NCI-H146 (cell line): ENCODE data around the gene ANGPTL7.
"Not testable (repeated sequence)": the region's sequence is repeated elsewhere in the genome, so short reads cannot be mapped to it uniquely, and the experiment has no call there.

ENCODE experiments used
- DNase-seq: peaks from one replicate; lab custom pipeline; 2025; lab: John Stamatoyannopoulos, UW

The ANGPTL7 gene

GRCh38 chr1:11169202-11169601, 20.0 kb upstream of the ANGPTL7 start:
- no peak for DNase-seq

DNA sequence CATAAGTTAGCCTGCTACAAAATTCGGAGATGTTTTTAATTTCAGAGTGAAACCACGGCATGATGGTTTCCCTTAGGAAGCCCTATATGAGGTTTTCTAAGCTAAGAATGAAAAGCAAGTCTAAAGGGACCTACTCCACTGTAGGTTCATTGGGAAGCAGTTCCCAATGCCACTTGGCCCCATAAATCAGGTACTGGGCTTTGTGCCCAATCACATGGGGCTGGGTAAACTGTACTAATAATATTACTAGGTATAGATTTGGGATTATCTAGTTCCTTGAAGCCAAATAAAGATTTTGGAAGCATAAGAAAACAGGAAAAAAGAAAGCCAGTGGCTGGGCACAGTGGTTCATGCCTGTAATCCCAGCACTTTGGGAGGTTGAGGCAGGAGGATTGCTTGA, 19.1 kb upstream of the ANGPTL7 start:
- DNase-seq = no peak

- DNase-seq = no peak
Observed at GRCh38 chr1:11174261-11174942, 14.8 kb upstream of the ANGPTL7 start.

- no peak for DNase-seq
Observed at GRCh38 chr1:11175461-11175860, 13.7 kb upstream of the ANGPTL7 start.

DNA sequence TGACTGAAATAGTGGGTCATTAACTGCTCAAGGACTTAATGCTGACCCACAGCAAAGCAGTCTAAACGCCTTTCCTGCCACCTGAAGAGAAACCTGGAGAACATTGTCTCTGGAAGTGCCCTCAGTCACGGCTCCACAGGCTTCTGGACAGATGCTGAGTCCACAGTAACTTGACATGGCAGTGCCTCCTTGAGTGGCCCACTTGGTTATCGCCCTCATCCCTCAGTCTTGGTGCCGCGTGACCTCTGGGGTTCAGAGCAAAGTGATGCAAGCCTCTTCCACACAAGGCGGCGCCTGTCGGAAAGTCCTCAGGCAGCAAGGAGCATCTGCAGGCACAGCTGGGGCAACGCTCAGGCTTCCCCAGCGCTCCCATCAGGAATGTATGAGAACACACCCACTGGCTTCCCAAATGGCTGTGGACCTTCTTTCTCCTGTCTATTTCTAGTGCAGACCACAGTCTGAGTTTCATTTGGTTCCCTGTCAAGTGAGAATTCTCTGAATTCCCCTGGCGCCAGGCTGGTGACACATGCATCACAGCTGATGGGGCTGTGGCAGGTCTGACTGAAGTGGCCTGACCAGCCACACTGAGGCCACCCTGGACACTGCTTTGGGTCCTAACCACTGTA, 13.0 kb upstream of the ANGPTL7 start:
- DNase-seq = no peak

- DNase-seq = peak; percentile 21
Observed at GRCh38 chr1:11178021-11179015, 10.8 kb upstream of the ANGPTL7 start.

DNA sequence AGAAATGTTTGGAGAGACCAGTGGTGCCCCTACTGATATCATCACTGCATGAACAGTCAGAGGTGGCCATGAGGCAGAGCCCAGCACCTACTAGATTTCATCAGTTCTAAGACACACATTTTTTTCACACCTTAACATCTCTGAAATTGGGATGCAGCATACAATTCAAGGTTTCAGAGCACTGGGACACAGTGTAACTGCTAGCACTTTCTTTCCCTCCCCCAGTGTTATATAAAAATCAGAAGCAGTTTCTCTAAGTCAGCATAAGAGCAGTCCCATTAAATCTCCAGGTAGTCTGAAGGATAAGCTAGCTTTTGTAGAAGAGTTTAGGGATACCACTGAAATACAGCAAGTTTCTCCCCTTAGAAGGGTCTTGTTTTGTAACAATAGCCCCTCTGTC, 10.0 kb upstream of the ANGPTL7 start:
- DNase-seq = no peak

- DNase-seq = not testable (repeated sequence)
Observed at GRCh38 chr1:11179749-11180148, 9.4 kb upstream of the ANGPTL7 start.

DNA sequence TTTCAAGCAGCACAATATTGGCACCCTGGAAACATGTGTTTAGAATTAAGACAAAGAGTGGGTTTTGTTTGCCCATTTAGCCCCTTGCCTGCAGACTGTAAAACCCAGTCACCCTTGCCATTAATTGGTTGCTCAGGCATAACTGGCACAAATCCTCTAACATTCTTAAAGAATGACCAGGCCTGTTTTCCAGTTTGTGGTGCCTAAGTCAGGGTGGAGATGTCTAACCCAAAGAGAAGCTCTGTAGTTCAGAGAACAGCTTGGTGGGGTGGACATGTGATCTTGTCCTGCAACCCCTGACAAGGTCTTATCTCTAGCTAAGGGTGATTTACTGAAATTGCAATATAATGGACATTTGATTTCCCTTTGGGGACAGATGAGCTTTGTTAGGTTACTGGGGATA, 8.8 kb upstream of the ANGPTL7 start:
- no peak for DNase-seq

GRCh38 chr1:11182884-11183283, 6.3 kb upstream of the ANGPTL7 start:
- DNase-seq = no peak

- no peak for DNase-seq
Observed at GRCh38 chr1:11184973-11185372, 4.2 kb upstream of the ANGPTL7 start.

DNA sequence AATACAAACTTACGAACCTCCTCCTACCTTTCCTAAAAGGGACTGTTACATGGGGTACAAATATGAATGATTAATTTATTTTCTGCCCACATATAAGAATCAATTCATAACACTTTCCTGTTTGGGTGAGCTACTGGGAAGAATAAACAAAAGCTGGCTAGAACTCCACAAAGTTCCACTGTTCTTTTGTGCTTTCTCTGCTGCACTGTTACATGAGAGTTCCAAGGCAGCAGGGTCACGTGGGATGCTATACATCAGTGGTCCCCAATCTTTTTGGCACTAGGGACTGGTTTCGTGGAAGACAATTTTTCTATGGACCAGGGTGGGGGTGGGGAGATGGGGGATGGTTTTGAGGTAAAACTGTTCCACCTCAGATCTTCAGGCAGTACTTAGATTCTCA, 2.2 kb upstream of the ANGPTL7 start:
- no peak for DNase-seq

DNA sequence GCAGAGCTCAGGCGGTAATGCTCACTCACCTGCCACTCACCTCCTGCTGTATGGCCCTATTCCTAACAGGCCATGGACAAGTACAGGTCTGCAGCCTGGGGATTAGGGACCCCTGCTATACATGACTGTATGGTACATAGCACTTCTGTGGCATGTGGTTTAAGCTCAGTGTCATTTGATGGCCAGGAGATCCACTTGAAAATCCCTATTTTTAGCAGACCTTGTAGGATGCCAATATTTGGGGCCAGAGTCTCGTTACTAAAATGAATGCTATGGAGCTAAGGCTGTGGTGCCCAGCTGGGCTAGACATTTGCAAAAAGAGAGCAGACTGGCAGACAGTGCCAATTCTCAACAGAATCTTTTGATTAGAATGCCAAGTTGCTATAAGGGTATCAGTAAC, 1.7 kb upstream of the ANGPTL7 start:
- no peak for DNase-seq

DNA sequence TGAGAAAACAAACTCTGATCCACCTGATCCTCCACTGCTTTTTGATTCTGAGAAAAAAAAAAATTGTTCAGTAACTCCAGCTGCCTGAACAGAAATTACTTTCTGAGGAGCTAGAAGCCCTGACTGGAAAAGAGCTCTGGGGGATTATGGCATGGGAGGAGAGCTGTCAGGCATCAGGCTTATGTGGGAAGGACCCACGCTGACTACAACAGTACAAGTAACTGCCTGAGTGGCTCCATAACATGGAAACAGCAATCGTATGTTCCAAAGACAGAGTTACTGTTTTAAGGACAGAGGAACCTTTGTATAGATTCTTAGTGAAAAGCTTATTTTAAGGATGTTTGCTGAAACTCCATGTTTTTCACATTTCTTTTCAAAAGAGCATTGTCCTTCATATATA, 1.2 kb upstream of the ANGPTL7 start:
- no peak for DNase-seq

- no peak for DNase-seq
Observed at GRCh38 chr1:11188381-11188780, 774 bp upstream of the ANGPTL7 start.

- no peak for DNase-seq
Observed at GRCh38 chr1:11193376-11193775, 4.2 kb downstream of the ANGPTL7 start.

- no peak for DNase-seq
Observed at GRCh38 chr1:11194407-11195176, 5.4 kb downstream of the ANGPTL7 start.

DNA sequence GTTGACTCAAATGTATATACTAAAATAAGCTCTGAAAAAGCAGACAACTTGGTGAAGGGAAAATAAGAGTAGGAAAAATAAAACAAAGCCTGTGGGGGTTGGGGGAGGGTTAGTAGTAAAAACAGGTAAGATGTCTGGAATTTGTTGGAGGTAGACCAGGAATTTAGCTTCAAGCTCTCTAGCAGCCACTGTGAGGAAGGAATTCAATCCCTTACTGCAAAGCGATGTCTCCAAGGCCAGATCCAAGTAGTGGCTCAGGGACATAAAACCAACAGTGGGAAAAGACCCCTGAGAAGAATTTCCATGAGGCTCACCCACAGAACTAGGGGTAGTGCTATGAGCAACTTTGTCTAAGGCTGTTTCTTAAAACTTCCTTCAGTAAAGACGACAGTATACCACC, 7.8 kb downstream of the ANGPTL7 start:
- DNase-seq = no peak

DNA sequence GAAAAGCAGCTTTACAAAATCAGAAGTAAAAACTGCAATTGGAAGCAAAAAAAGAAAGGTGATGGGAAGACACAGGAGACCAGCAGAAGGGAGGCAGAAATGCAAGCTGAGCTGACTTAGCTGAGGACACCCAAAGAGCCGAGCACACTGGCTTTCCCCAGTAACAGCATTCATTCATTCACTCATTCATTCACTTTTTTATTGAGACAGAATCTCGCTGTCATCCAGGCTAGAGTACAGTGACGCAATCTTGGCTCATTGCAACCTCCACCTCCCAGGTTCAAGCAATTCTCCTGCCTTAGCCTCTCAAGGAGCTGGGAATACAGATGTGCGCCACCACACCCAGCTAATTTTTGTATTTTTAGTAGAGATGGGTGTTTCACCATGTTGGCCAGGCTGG, 8.2 kb downstream of the ANGPTL7 start:
- DNase-seq = no peak

- peak; percentile 54 for DNase-seq
Observed at GRCh38 chr1:11198257-11198656, 9.1 kb downstream of the ANGPTL7 start.

GRCh38 chr1:11198851-11199594, 9.9 kb downstream of the ANGPTL7 start:
- DNase-seq = peak; percentile 91
